NCI-H2227 treated with DMSO at 0.1 percent for 48 hours (cell line): ENCODE measurements around the gene DHRS2.
"Not testable (repeated sequence)": the region's sequence is repeated elsewhere in the genome, so short reads cannot be mapped to it uniquely, and the experiment has no call there.

Experiments used
- DNase-seq: peaks from one replicate; lab custom pipeline; 2025; lab: John Stamatoyannopoulos, UW

Gene DHRS2

DNA sequence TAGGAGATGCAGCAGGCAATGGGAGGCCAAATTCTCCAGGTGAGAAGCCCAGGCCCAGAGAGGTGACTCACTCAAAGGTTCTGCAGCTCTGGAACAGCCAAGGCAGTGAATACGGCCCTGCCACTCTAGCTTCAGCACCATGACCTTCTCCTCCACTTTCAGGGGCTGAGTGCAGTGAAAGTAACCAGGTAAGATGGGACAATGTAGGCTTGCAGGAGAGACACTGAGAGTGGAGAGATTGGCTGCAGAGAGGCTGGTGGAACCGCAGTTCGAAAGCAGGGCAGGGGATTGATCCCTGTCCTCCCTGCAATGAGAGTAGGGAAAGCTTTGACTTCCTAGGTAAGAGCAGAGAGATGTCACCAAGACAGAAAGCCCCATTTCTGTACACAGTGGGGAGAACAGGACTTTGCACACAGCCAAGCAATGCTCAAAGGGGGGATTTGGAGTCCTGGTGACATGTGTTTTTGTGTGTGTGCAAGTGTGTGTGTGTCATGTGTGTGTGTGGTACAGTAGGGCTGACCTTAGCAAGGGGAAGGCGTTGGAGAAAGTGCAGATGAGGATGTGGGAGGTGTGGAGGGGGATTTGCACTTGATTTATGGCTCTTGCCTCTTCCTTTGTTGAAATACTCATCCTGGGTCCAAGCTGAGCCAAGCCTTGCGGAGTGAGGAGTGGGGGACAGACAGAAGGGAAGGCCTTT is 12.7 kb downstream of the DHRS2 start:
- no peak for DNase-seq

DNA sequence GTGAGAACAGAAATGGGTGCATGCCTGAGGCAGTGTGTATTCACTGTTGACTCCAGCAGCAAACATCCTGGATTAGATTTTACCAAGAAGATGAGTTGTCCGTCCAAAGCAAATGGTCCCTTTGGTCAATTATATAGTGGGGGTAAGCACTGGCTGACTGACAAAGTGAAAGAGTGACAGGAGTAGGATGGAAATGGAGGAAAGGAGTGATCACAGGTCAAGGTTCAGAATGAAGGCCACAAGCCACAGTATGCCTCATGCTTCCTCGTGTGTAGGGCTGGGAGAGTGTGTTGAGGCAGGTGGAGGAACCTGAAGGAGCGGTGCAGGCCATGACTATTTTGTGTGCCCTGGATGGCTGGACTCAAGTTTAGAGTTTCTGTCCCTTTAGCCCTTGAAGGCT is 14.3 kb downstream of the DHRS2 start:
- DNase-seq: no peak

DNA sequence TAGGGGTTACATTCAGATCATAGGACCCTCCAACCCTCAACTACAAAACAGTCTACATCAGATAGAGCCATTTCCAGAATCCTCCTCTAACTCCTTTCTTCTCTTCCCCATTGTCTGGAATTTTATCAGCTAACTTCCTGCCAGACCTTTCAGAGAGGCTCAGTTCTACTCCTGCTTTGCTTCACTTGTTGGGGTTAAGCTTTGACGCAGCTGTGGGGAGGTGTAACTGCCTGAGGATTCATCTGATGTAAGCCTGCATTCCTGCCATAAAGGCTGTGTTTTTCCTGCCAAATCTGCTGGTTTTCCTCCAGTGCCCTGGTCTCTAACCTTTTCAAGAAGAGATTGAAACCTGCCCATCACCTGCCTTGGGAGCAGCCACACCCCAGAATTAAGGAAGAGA is 16.9 kb downstream of the DHRS2 start:
- DNase-seq: no peak

DNA sequence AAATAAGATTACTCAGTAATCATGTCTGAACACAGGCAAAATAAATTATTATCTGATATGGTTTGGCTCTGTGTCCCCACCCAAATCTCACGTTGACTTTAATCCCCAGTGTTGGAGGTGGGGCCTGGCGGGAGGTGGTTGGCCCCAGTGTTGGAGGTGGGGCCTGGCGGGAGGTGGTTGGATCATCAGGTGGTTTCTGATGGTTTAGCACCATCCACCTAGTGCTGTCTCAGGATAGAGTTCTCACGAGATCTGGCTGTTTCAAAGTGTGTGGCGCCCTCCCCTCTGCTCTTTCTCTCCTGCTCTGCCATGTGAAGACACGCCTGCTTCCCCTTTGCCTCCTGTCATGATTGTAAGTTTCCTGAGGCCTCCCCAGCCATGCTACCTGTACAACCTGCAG is 18.1 kb downstream of the DHRS2 start:
- no peak for DNase-seq

DNA sequence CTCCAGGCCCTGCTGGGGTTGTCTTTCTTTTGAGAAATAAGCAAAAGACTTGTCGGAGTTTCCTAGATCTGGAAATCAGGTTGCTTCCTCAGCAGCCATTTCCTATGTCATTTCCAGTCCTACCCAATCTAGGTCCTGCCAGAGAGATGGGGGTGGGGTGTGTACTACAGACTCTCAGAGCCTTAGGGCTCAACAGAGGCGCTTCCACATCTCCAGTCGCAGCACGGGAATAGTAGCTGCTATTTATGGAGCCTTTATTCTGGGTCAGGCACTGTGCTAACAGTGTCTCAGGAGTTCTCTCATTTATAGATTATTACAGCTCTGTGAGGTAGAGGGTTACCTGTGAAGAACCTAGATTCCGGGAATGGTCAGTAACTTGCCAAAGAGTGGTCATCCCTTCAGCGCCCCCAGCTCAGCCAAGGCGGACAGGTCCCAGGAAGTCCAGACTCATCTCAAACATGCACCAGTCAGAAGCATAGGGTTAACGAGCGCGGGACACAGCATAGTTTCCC is 21.9 kb downstream of the DHRS2 start:
- no peak for DNase-seq

DNA sequence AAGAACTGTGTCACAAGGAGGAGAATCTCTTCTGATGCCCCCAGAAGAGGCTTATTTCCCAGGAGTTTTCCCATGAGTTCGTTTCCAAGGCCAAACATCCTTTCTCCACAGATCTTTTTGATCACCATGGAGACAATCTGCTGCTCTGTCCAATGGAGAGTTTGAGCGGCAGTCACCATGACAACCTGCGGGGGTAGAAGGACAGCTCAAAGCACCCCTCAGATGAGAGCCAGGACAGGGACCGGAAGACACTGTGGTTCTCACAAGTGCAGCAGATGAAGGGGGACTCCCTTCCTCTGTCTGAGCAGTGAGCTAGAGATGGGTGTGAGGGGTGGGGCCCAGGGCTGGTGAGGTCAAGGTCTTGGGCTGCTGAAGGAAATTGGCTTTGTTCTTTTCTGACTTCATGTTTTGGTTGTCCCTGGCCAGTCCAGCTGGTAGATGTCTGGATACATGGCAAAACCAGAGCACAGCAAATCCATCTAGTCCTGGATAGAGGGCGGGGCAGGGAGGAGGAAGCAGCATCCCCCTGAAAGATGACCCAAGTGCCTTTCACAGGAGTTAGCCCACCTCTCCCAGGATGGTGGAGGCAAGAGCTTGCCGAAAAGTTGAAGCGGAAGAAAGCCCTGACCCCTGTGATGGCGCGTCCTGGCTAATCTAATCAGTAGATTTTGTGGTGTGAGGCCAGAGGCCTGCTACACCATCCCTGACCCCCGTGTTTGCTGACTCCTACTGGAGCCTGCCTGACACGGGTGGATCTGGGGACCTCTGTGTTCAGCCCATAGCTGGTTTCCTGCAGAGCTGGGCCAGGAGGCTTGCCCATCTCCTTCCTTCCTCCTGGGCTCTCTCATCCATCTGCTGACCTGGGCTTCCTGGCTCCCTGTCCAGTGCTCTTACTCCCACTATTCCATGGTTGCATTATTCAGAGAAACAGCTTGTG is 24.4 kb downstream of the DHRS2 start:
- DNase-seq: no peak

DNA sequence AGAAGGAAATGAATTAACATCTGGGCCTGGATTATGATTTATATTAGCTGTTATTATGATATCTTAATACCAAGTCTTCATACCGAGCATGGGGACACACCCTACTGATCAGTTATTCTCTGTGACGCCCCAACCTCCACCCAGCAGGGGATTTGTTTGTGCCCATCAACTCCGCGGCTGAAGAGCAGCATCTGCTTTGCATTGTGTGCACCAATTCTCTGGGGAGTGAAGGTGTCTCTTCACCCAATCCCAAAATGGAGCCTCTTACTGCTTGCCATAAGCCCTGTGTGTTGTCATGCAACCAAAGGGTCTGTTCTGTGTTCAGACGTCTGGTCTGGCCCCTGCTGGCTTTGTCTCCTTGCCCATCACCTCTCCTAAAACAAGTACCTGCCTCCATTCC is 25.4 kb downstream of the DHRS2 start:
- DNase-seq: no peak

DNA sequence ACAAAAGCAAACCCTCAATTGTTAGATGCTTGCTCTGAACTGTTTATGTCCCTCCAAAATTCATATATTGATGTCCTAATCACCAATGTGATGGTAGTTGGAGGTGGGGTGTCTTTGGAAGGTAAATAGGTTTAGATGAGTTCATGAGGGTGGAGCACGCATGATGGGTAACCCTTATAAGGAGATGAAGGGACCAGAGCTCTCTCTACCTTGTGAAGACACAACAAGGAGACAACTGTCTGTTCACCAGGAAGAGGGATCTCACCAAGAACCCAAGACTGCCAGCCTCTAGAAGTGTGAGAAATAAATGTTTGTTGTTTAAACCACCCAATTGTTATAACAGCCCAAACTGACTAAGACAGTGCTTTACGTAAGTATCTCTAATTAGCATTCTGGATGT is 27.0 kb downstream of the DHRS2 start:
- no peak for DNase-seq

DNA sequence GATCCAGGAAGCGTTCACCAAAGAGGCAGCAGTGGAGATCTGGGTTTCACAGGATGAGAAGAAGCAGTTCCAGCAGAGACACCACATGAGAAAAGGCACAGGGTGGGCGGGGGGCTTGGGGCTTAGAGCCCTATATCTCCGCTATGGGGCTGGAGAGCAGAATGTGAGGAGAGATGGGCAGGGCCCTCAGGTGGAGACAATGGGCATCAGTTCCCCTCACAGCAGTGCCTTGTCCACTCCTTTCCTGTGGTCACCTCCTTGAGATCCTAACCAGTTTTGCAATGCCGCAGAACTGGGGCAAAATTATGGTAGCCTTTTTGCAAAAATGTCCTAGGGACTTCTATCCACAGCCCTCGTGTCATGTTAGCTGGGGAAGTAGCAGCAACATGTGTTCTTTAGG is 27.5 kb downstream of the DHRS2 start:
- DNase-seq: no peak

DNA sequence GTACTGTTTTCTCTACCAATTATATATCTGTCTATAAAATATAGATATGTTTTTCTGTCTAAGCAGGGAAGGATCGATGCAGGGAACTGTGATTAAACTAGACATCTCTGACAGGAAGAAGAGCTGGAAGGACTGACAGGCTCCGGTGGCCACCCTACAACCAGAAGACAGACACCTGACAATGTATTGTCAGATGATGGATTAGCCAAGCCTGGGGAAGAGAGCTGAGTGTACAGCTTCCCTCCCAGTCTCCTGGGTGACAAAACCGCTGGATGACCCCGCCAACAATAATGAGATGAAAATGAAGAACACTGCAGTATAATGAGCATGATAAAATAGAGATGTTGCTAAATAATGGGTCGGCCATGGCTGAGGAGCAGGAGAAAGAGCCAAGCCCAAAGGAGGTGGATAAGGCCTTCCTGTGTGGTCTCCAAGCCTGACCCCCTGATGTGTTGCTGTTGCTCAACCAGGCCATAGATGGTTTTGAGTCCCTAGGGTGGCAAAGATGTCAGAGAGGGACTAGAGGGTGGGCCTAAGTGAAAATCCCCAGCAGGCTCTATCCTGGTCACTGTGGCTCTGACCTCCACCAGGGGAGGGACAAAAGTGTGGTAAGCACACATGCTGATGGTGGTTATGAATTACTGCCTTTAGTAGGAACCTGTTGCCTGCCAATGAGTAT is 28.2 kb downstream of the DHRS2 start:
- no peak for DNase-seq

DNA sequence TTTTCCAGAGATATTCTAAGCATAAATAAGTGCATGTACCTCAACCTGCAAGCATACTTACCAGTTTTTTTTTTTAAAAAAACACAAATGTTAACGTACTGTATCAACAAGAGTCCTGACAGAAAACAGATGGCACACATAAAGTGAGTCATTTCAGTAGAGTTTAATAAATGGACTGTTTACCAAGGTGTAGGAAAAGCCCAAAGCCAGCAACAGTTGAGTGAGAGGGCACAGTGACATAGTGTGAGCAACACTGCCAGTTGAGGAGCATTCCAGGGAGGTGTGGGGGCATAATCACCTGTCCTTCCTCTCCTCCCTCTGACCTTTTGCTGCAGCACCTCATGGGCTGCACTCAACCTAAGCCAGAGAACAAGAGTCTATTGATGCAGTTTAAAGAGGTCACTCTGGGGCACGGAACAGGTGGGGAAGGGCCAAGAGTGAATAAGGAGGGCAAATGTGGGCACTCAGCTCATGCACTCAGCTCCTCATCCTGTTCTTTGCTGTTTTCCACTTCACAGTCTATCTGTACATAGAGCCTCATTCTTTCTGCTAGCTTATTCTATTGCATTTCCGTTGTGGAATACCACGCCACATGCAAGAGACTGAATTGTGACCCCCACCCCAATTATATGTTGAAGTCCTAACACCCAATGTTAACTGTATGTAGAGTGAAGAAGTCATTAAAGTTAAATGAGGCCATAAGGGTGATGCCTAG is 29.3 kb downstream of the DHRS2 start:
- no peak for DNase-seq

DNA sequence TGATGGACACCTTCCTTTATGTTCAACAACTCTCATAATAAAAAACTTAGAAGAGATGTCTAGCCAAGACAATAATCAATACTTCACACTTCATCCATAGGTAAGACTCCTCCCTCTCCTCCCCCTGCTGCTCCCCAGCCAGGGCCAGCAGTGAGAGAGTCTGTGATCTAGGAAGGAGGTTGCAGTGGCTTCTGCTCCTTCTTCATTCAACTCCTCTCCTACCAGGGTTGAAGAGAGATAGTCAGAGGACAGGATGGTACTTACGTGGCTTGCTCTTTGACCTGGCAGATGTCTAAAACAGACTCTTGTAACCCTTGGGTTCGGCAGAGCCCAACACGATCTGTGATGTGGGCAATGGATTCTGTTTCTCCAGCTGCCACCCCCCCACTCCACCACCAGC is 31.0 kb downstream of the DHRS2 start:
- no peak for DNase-seq

DNA sequence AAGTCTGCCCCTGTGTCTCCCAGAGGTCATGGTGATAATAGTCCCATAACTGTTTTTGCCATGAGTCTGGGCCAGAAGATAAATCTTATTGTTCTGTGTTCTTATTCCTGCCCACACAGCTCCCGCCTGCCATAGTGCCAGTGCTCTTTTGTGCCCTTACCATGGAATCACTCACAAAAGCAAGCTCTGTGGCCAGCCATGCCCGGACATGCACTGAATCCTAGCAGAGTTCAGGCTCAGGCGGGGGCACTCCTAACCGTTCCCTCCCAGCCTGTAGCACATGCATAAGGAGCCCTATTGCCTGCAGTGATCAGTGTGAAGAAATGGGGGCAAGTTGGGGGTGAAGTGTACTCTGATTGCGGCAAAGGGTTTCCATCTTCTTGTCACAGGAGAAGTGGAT is 33.3 kb downstream of the DHRS2 start:
- no peak for DNase-seq

DNA sequence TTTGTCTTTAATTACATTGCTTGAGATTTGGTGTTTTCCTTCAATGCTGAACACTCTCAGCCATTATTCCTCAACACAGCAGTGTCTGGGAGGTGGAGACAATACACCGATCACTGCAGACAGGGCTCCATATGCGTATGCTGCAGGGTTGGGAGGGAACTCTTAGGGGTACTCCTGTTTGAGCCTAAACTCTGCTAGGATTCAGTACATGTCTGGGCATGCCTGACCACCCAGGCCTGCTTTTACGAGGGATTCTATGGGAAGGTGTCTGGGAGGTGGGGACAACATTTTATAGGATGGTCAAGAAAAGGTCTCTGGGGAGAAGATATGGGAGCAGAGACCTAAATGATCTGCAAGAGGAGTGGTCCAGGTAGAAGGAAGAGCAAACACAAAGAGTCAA is 34.3 kb downstream of the DHRS2 start:
- no peak for DNase-seq

DNA sequence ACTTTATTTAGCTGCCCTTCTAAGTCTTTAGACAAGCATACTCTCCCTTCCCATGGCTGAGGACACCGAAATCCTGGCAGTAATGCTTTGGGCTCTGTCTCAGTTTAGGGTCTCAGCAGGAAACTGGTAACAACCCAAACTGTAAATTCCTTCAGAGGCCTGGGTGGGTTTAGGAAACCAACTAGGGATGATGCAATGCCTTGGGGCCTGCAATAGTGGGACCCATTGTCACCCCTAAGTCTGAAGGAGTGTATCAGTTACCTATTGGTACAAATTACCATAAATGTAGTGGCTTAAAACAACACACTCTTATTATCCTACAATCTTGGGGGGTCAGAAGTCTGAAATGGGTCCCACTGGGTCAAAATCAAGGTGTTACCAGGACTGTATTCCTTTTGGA is 36.0 kb downstream of the DHRS2 start:
- DNase-seq: no peak

DNA sequence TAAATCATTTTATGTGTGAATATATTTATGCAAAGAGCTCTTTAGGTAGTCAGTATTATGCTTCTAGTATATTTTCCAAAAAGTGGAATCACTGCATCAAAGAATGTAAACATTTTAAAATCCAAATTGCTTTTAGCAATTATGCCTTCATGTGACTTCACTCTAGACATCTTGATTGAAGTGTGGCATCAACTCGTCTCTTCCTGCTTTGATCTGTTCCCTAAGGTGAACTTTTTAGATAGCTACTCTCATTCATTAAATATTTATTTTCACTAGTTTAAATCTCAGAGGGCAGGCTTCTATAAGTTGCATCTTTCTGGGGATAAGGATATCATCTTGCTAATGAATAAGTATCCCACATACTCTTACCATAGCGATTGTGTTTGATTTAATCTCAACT is 39.2 kb downstream of the DHRS2 start:
- DNase-seq: no peak

DNA sequence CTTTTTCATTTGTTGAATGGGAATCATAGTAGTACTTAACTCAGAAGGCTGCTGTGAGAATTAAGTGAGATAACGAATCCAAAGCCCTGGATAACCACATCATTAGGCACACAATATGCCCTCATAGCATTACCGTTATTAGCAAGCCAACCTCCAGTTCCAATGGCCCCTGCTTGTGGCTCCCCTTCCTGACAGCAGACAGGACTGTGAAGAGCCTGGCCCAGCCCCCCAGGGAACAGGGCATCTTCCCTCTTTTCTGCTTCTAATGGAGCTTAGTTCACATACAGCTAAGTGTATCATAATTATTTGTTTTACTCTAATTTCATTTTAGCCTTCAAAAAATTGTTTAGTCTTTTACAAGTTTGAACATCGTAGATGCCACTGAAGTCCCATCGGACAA is 39.7 kb downstream of the DHRS2 start:
- no peak for DNase-seq

DNA sequence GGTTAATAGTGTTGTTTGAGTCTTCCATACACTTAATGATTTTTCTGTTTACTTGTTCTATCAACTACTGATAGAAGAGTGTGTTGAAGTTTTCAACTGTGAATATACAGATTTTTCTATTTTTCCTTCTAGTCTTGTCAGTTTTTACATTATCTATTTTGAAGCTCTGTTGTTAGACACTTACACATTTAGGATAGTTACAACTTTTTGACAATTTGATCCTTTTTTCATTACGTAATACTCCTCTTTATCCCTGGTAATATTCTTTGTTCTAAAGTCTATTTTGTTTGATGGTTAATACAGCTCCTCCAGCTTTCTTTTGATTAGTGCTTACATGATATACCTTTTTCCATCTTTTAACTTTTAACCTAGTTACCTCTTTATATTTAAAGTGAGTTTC is 45.2 kb downstream of the DHRS2 start:
- no peak for DNase-seq

DNA sequence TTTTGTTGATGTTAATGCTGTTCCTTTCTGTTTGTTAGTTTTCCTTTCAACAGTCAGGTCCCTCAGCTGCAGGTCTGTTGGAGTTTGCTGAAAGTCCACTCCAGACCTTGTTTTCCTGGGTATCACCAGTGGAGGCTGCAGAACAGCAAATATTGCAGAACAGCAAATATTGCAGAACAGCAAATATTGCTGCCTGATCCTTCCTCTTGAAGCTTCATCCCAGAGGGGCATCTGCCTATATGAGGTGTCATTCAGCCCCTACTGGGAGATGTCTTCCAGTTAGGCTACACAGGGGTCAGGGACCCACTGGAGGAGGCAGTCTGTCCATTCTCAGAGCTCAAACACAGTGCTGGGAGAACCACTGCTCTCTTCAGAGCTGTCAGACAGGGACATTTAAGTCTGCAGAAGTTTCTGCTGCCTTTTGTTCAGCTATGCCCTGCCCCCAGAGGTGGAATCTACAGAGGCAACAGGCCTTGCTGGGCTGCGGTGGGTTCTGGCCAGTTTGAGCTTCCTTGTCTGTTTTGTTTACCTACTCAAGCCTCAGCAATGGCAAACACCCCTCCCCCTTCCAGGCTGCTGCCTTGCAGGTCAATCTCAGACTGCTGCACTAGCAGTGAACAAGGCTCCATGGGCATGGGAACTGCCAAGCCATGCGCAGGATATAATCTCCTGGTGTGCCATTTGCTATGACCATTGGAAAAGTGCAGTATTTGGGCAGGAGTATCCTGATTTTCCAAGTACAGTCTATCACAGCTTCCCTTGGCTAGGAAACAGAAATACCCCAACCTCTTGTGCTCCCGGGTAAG is 53.7 kb downstream of the DHRS2 start:
- DNase-seq: not testable (repeated sequence)

DNA sequence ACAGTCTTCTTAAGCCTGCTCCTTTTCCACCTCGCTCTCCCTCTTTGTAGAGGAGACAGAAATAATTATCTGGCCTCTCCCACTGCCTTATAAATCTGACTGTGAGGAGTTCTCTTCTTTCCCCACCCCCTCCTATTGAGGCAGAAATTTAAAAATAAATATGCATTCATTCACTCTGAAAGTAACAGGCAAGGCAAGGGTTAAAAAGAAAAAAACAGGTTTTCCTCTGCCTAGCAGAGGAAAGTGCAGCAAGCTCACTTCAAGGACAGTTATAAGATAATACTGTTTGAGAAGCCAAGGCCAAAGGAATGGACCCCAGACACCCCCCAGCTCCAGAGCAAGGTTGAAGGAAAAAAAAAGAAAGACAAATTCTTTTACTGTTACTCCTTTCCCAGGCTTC is 56.3 kb downstream of the DHRS2 start:
- DNase-seq: no peak

DNA sequence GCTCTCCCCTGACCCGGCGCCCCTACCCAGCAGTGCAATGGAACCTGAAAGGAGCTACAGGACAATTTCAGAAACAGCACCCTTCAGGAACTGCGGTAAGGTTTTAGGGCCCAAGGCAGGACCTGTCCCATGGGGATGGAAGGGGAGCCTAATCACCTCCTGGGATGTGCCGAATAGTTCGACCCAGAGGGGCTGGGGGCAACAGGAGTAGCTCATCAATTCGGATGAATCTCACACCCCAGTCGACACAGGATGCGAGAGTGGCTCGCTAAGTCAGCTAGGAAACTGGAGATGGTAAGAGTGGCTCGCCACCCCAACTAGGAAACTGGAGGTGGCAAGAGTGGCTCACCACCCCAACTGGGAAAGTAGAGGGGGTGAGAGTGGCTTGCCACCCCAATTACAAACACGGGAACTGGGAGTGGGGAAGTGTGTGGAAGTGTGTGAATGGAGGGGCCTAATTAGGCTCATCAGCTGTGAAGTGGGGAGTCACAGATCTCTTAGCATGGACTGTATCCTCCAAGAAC is 57.1 kb downstream of the DHRS2 start:
- no peak for DNase-seq
